GM23338 (cell line): ENCODE results near the gene TMPRSS15.

Experiments used
- CREB1 ChIP-seq: fragments of 250-450 bp; sonication (Bioruptor Pico); IDR thresholded peaks from 2 replicates; pipeline ENCODE4 v1.5.0; 2020; ENCODE audit warnings: low read depth, mild to moderate bottlenecking, moderate library complexity
- CTCF ChIP-seq, 2 experiments: fragments of 200-600 bp in 1 of 2; sonication (generic) in 1 of 2; conservative IDR thresholded peaks; 2 replicates each; pipeline versions ENCODE4 v1.5.1 to v1.6.1; 2016 to 2017; ENCODE audit warnings: antibody characterized with exemption in 2 of 2, low read depth in 2 of 2, mild to moderate bottlenecking in 2 of 2, moderate library complexity in 1 of 2
- EZH2 ChIP-seq: fragments of 200-600 bp; sonication (generic); IDR thresholded peaks from one replicate; pipeline ENCODE4 v1.8.0; 2017; ENCODE audit warnings: antibody characterized with exemption, mild to moderate bottlenecking, low read depth; ENCODE audit not compliant: unreplicated experiment
- EZH2phosphoT487 ChIP-seq: fragments of 200-600 bp; sonication (generic); IDR thresholded peaks from one replicate; pipeline ENCODE4 v1.8.1; 2018; ENCODE audit warnings: antibody characterized with exemption; ENCODE audit not compliant: unreplicated experiment
- POLR2AphosphoS5 ChIP-seq: IDR thresholded peaks from 2 replicates; pipeline ENCODE4 v1.6.1; 2016; ENCODE audit warnings: antibody characterized with exemption, low read depth
- STAT1 ChIP-seq: IDR thresholded peaks from one replicate; pipeline ENCODE4 v1.6.1; 2016; ENCODE audit warnings: antibody characterized with exemption; ENCODE audit not compliant: unreplicated experiment
- TF ChIP-seq, protein P1 (sequence below): IDR thresholded peaks from one replicate; pipeline ENCODE4 v1.6.1; 2018; ENCODE audit warnings: antibody characterized with exemption; ENCODE audit not compliant: unreplicated experiment

- TF ChIP-seq CREB1 (CRISPR knock-in tag) = no peak
- no peak for TF ChIP-seq CTCF (conservative IDR thresholded peaks at IDR 0.05; ENCODE audit: low read depth in 2 of 2)
- no peak for TF ChIP-seq EZH2
- TF ChIP-seq POLR2AphosphoS5 = no peak
- TF ChIP-seq STAT1 = no peak
- TF ChIP-seq, protein P1, sequence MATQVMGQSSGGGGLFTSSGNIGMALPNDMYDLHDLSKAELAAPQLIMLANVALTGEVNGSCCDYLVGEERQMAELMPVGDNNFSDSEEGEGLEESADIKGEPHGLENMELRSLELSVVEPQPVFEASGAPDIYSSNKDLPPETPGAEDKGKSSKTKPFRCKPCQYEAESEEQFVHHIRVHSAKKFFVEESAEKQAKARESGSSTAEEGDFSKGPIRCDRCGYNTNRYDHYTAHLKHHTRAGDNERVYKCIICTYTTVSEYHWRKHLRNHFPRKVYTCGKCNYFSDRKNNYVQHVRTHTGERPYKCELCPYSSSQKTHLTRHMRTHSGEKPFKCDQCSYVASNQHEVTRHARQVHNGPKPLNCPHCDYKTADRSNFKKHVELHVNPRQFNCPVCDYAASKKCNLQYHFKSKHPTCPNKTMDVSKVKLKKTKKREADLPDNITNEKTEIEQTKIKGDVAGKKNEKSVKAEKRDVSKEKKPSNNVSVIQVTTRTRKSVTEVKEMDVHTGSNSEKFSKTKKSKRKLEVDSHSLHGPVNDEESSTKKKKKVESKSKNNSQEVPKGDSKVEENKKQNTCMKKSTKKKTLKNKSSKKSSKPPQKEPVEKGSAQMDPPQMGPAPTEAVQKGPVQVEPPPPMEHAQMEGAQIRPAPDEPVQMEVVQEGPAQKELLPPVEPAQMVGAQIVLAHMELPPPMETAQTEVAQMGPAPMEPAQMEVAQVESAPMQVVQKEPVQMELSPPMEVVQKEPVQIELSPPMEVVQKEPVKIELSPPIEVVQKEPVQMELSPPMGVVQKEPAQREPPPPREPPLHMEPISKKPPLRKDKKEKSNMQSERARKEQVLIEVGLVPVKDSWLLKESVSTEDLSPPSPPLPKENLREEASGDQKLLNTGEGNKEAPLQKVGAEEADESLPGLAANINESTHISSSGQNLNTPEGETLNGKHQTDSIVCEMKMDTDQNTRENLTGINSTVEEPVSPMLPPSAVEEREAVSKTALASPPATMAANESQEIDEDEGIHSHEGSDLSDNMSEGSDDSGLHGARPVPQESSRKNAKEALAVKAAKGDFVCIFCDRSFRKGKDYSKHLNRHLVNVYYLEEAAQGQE = no peak
- TF ChIP-seq EZH2phosphoT487 = no peak
Measured at GRCh38 chr21:18443085-18443484, 39.5 kb upstream of the TMPRSS15 start.
